AG04450 (cell line): ENCODE measurements around the gene CRADD. TPM values are rescaled to one million over a fixed set of nuclear protein-coding genes. Genes with fewer than 3 reads are reported as not detected.

Source experiments
- CTCF ChIA-PET: fragments of 300-600, 350-600 bp; formaldehyde crosslinking; extraction: SDS; loops from one replicate; lab custom pipeline; 2022; ENCODE audit warnings: antibody characterized with exemption, inconsistent platforms; lab: Charles Lee
- POLR2A ChIA-PET: fragments of 350-600 bp; formaldehyde crosslinking; extraction: SDS; loops from one replicate; lab custom pipeline; 2021; ENCODE audit warnings: antibody characterized with exemption, inconsistent platforms; lab: Yijun Ruan, JAX
- DNase-seq: peaks from one replicate; pipeline ENCODE4 v3.0.0-alpha.2; 2011; ENCODE audit warnings: low read depth, low spot score
- H3K27ac ChIP-seq: one replicate; pipeline ENCODE4 v1.5.1; 2012; ENCODE audit warnings: low read depth, low read length, control low read depth
- H3K27me3 ChIP-seq: one replicate; pipeline ENCODE4 v1.6.0; 2012; ENCODE audit warnings: low read length; ENCODE audit not compliant: control insufficient read depth, insufficient read depth
- H3K4me3 ChIP-seq: 2 replicates; pipeline ENCODE4 v1.5.1; 2011; ENCODE audit warnings: mild to moderate bottlenecking, low read depth, low read length, control low read depth
- H3K9me3 ChIP-seq: 2 replicates; pipeline ENCODE4 v1.5.1; 2012; ENCODE audit warnings: low read length; ENCODE audit not compliant: control insufficient read depth, insufficient read depth
- polyA plus RNA-seq: library from polyadenylated mRNA; depleted of rRNA; stranded (reverse); fragments of >200 nt; gene quantifications from 2 replicates; pipeline ENCODE4 v1.2.3, GENCODE V29; 2011
- TF ChIP-seq, protein P1 (sequence below): IDR thresholded peaks from 2 replicates; pipeline ENCODE4 v1.5.1; 2011; ENCODE audit warnings: low read depth, low read length, control low read depth, inconsistent platforms

CRADD gene
- polyA plus RNA-seq, 1 experiment = 8.8 TPM

DNA sequence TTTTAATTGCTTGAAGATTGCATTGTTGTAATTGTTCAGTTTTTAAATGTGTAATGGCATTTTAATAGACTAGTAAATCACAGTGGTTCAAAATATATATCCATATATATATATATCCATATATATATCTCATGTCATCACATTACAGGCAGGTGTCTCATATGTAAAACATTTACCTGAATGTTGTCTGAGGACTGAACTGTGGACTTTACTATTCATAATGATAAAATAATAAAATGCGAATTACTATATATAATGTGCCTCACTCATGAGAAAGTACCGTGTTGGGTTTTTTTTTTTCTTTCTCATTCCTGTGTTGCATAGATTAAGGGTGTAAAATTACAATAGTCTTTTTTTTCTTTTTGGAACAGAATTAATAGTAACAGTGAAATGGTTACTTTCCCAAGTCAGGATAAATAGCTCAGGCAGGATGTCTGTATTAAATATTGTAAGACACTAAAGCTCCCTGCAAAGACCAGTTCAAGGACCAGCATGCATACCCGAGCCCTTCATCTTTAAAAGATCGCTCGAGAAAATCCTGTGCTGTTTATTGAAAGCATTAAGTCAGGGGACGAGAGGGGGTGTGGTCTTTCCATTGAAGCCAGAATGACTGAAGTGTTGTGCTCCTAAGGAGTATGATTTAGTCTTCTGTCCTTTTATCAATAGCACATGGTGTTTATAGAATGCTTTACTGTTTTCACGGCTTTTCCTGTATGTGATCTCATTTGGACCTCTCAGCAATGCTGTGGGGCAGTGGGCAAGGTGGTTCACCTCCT, 173.5 kb downstream of the CRADD start:
- ChIA-PET POLR2A (no interaction called here), CTCF (interaction anchor here (0.7 kb wide), 1 partner anchor 162 kb away, joined by 5 read pairs; no protein-coding TSS in a partner anchor)

DNA sequence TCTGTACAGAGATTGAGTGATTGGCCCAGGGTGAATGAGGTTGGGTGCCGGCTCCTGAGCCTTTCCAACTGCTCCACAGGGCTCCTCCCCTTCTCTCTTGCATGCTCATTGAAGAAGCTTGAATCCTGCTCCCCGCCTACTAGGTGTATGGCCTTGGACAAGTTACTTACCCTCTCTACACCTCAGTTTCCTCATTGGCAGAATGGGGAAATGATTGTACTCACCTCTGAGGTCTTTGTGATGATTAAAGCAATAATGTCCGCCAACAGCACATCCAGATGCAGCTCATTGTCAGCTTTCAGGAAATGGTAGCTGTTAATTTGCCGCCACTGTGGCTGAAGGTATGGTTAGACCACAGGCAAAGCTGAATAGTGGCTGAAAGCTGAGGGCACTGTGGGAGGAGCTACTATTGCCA, 174.1 kb downstream of the CRADD start:
- no peak for DNase-seq
- POLR2A ChIA-PET = no interaction called here
- H3K27ac ChIP-seq = no peak overlapping the region
- H3K9me3 ChIP-seq = peaks cover 4% of the 10 kb centered on the region; the same call in 1 of the 2 replicates
- H3K27me3 ChIP-seq = no peaks in the 10 kb centered on the region
- CTCF ChIA-PET = interaction anchor here (0.7 kb wide), 1 partner anchor 161 kb away, joined by 5 read pairs; no protein-coding TSS in a partner anchor
- H3K4me3 ChIP-seq = no peak overlapping the region
- TF ChIP-seq, protein P1, sequence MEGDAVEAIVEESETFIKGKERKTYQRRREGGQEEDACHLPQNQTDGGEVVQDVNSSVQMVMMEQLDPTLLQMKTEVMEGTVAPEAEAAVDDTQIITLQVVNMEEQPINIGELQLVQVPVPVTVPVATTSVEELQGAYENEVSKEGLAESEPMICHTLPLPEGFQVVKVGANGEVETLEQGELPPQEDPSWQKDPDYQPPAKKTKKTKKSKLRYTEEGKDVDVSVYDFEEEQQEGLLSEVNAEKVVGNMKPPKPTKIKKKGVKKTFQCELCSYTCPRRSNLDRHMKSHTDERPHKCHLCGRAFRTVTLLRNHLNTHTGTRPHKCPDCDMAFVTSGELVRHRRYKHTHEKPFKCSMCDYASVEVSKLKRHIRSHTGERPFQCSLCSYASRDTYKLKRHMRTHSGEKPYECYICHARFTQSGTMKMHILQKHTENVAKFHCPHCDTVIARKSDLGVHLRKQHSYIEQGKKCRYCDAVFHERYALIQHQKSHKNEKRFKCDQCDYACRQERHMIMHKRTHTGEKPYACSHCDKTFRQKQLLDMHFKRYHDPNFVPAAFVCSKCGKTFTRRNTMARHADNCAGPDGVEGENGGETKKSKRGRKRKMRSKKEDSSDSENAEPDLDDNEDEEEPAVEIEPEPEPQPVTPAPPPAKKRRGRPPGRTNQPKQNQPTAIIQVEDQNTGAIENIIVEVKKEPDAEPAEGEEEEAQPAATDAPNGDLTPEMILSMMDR = no peak

More for the DNA sequence above, 173.5 kb downstream of the CRADD start:
- peaks cover 4% of the 10 kb centered on the region; the same call in 1 of the 2 replicates for H3K9me3 ChIP-seq
- no peak overlapping the region for H3K27ac ChIP-seq
- TF ChIP-seq, protein P1 = no peak
- no peak for DNase-seq
- no peak overlapping the region for H3K4me3 ChIP-seq
- no peaks in the 10 kb centered on the region for H3K27me3 ChIP-seq

DNA sequence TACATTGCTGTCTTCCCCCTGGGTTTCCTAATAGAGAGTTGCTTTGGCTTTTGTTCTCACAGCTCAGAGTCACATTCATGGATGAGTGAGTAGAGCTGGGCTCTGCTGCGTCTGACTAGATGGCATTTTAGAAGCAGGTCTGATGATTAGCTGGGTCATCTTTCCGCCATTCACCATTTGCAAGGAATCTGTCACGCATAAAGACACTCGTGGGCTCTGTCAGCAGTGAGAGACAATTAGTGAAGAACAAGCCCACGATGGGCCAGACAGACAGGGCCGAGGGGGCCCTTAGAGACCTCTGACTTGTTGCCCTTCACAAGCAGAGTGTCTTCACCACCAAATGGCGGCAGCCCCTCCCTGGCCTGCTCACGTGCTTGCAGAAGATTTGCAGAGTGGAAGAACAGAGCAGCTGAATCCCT, 175.0 kb downstream of the CRADD start:
- Histone ChIP-seq H3K4me3 (no peak overlapping the region), H3K27ac (no peak overlapping the region), H3K9me3 (peaks cover 4% of the 10 kb centered on the region; the same call in 1 of the 2 replicates), H3K27me3 (no peaks in the 10 kb centered on the region)
- TF ChIP-seq, protein P1 = no peak
- CTCF ChIA-PET = no interaction called here
- no peak for DNase-seq
- POLR2A ChIA-PET = no interaction called here

DNA sequence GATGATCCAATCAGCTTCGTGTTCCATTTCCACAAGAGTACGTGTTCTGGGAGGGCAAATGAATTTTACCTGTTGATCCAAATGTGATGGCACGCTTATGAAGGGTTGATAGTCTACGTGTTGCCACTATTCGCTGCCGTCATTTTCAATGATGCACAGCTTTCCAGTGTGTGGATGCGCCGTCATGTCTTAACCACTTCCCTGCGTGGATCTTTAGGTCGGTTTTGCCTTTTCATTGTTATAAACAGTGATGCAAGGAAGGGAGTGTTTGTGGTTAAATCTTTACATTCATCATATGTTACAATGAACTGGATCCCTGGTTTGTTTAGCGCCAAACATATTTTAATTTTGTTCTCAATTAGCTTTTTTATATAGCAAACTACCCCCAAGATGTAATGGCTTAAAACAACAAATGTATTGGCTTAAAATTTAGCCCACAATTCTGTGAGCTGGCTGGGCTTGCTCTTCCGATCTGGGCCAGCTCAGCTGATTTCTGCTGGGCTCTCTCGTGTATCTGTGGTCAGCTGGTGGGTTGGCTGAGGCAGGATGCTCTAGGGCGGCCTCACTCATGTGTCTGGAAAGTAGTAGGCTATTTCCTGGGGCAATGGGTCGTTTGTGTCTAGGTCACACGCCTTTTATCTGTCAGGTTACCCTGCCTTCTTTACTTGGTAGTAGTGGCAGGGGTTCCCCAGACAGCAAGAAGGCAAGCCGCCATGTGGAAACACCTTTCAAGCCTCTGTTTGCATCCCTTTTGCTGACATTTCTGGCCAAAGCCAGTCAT, 176.7 kb downstream of the CRADD start:
- CTCF ChIA-PET = no interaction called here
- POLR2A ChIA-PET = no interaction called here
- Histone ChIP-seq H3K9me3 (peaks cover 4% of the 10 kb centered on the region; the same call in 1 of the 2 replicates), H3K27me3 (no peaks in the 10 kb centered on the region), H3K27ac (no peak overlapping the region), H3K4me3 (no peak overlapping the region)
- TF ChIP-seq, protein P1 = no peak
- no peak for DNase-seq
